Vagina (tissue), 2 donors: Measurements from ENCODE around the gene UBE2Q1. TPM values are rescaled to one million over a fixed set of nuclear protein-coding genes. Genes with fewer than 3 reads are reported as not detected.
A peak's percentile ranks its signal among the peaks of the same experiment; 100 is the strongest.

Experiments used
- DNase-seq, 2 donors: peaks; one replicate each; pipeline ENCODE4 v3.0.0-alpha.2; 2017; ENCODE audit errors: extremely low spot score in 2 of 2
- H3K27ac ChIP-seq: fragments of 200-600 bp; sonication (generic); one replicate; pipeline ENCODE4 v1.5.1; 2019
- H3K27me3 ChIP-seq: fragments of 200-600 bp; sonication (generic); one replicate; pipeline ENCODE4 v1.5.1; 2019
- H3K36me3 ChIP-seq, 2 donors: fragments of 200-600 bp; sonication (generic); one replicate each; pipeline ENCODE4 v1.5.1; 2017 to 2019
- H3K4me1 ChIP-seq: fragments of 200-600 bp; sonication (generic); one replicate; pipeline ENCODE4 v1.5.1; 2019
- H3K4me3 ChIP-seq, 2 donors: fragments of 200-600 bp; sonication (generic); 1 replicate in 1 of 2; 2 replicates in 1 of 2; pipeline ENCODE4 v1.5.1; 2016 to 2019
- H3K9me3 ChIP-seq: fragments of 200-600 bp; sonication (generic); one replicate; pipeline ENCODE4 v1.5.1; 2019
- POLR2A ChIP-seq, 2 donors: fragments of 450-650 bp; IDR thresholded peaks; one replicate each; pipeline ENCODE4 v1.6.1; 2017; ENCODE audit warnings: antibody characterized with exemption in 2 of 2, mild to moderate bottlenecking in 2 of 2, moderate library complexity in 2 of 2
- POLR2AphosphoS5 ChIP-seq, 2 donors: sonication (generic); formaldehyde crosslinking; IDR thresholded peaks; one replicate each; pipeline ENCODE4 v1.9.0; 2017; ENCODE audit warnings: antibody characterized with exemption in 2 of 2, mild to moderate bottlenecking in 2 of 2, low read depth in 1 of 2; ENCODE audit not compliant: insufficient read depth in 1 of 2
- intact Hi-C: fragments of 100-400 bp; cut with DNase I; formaldehyde crosslinking; loops from one replicate; pipeline ENCODE4 v1.15.1; 2023
- total RNA-seq: library from RNA; depleted of rRNA; stranded (reverse); fragments of >200 nt; gene quantifications from one replicate; pipeline ENCODE4 v1.2.3, GENCODE V29; 2016
- TF ChIP-seq, protein P1 (sequence below), 3 experiments: fragments of 450-650 bp in 2 of 3; fragments of 200-600 bp in 1 of 3; sonication (generic) in 1 of 3; IDR thresholded peaks; one replicate each; pipeline ENCODE4 v1.5.1; 2017 to 2019; ENCODE audit warnings: antibody characterized with exemption in 3 of 3, mild to moderate bottlenecking in 2 of 3, moderate library complexity in 2 of 3

Gene UBE2Q1
- total RNA-seq, 1 donor from 2014 or later = 17.9 TPM

DNA sequence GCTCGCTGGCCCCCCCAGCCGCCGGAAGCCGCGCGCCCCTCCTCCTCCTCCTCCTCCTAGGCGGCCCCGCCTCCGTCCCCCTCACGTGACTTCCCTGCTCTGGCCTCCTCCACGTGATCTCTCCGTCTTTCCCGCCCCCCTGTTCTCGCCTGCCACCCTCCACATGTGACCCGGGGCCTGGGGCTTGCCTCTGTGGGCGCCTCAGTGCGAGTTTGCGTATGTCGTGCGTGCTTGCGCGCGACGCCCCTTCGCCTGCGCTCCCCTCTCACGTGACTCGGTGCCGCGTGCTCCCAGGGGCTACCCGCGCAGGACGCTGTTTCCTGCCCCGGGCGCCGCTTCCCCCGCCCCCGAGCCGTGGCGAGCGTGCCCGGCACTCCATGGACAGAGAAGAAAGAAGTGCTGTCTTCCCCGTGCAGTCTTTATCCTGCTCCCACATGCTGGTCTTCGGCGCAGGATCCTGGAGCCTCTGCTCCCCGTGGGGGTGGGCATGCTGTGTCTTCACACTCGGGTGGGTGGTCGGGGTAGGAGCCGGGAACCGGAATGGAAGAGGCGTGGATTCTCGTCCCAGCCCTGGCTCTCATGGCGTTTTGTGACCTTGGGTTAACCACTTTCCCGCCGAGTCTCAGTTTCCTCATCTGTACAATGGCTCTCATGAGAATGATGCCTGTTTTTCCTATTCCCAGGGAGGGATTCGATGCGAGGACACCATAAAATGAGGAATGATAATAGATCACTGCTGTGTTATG is 431 bp upstream of the UBE2Q1 start:
- intact Hi-C loops = loop anchor here (5.0 to 10.0 kb wide), 2 partner anchors 154 to 308 kb away; partner anchors contain the start of gene IL6R
- no peaks in the 10 kb centered on the region for H3K9me3 ChIP-seq
- peak overlapping the region; percentile 90 for H3K27ac ChIP-seq
- peak overlapping the region; percentile 78 to 85 for H3K4me3 ChIP-seq
- TF ChIP-seq POLR2A (IDR thresholded peaks at IDR 0.05) (peak in 1 of 2 donors; percentile 22), POLR2AphosphoS5 (IDR thresholded peaks at IDR 0.05; ENCODE audit: insufficient read depth in 1 of 2, low read depth in 1 of 2) (peak; percentile 94 to 96)
- TF ChIP-seq, protein P1, sequence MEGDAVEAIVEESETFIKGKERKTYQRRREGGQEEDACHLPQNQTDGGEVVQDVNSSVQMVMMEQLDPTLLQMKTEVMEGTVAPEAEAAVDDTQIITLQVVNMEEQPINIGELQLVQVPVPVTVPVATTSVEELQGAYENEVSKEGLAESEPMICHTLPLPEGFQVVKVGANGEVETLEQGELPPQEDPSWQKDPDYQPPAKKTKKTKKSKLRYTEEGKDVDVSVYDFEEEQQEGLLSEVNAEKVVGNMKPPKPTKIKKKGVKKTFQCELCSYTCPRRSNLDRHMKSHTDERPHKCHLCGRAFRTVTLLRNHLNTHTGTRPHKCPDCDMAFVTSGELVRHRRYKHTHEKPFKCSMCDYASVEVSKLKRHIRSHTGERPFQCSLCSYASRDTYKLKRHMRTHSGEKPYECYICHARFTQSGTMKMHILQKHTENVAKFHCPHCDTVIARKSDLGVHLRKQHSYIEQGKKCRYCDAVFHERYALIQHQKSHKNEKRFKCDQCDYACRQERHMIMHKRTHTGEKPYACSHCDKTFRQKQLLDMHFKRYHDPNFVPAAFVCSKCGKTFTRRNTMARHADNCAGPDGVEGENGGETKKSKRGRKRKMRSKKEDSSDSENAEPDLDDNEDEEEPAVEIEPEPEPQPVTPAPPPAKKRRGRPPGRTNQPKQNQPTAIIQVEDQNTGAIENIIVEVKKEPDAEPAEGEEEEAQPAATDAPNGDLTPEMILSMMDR (IDR thresholded peaks at IDR 0.05) = no peak
- peaks cover 0 to 19% of the 10 kb centered on the region in 2 donors for H3K36me3 ChIP-seq
- peaks cover 32% of the 10 kb centered on the region for H3K4me1 ChIP-seq
- DNase-seq = peak in 1 of 2 donors; percentile 99
- no peaks in the 10 kb centered on the region for H3K27me3 ChIP-seq

DNA sequence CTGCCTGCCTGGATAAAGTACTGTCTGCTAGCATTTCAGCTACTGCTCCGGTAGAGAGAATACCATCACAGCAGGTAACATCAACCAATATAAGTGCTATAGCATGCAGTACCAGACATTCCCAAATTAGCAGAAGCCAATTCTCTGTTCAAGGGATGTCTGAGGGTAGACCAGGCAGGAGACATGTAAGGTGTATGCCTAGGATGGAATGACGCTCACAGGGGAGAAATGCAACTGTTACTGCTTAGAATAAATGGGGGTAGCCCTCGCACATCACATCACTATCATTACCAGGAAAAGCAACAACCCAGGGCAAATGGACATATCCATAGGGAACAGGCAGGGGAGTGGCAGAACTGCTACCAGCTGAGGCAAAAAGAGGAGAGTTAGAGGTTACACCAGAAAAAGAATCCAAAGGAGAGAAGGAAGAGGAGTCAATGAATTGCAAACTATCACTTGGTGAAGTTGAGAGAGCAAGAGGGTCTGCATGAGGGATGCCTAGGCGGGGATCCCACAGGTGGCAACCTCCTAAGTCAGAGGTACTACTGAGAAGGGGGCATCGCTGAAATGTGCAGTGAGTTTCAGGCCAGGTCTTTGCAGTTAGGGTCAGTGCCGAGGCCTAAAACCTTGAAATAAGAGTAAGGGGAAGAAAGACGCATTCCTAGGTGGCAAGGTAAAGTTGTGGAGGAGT is 1.1 kb downstream of the UBE2Q1 start:
- no peak for DNase-seq
- peak overlapping the region; percentile 78 to 85 for H3K4me3 ChIP-seq
- intact Hi-C loops = loop anchor here (2.0 to 10.0 kb wide), 3 partner anchors 73 to 310 kb away; partner anchors contain the start of gene IL6R
- H3K4me1 ChIP-seq = peaks cover 32% of the 10 kb centered on the region
- peak overlapping the region; percentile 90 for H3K27ac ChIP-seq
- peaks cover 0 to 34% of the 10 kb centered on the region in 2 donors for H3K36me3 ChIP-seq
- no peaks in the 10 kb centered on the region for H3K27me3 ChIP-seq
- H3K9me3 ChIP-seq = no peaks in the 10 kb centered on the region
- no peak for TF ChIP-seq POLR2A (IDR thresholded peaks at IDR 0.05)
- TF ChIP-seq, protein P1 (IDR thresholded peaks at IDR 0.05) = no peak
- no peak for TF ChIP-seq POLR2AphosphoS5 (IDR thresholded peaks at IDR 0.05; ENCODE audit: insufficient read depth in 1 of 2, low read depth in 1 of 2)

DNA sequence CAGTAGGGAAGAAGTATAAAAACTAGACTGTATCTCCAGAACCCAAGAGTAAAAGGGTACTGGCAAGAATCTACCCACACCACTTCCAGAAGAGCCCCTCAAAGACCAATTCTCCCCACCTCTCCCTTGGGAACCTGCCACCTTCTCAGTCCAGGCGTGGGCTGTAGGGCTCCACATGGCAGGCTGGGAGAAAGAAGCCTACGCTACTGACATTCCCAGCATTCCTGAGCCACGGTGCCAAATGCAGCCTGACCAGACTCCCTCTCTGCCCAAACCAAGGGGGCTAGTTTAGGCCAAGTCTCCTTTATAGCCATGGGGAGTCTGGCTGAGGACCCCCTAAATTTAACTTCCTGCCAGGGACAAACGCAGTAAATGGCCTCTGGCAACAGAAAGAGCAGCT is 2.0 kb downstream of the UBE2Q1 start:
- intact Hi-C loops = loop anchor here (2.0 to 10.0 kb wide), 3 partner anchors 72 to 311 kb away; partner anchors contain the start of gene IL6R
- Histone ChIP-seq H3K36me3 (peaks cover 0 to 43% of the 10 kb centered on the region in 2 donors), H3K27me3 (no peaks in the 10 kb centered on the region), H3K27ac (peak overlapping the region; percentile 90), H3K9me3 (no peaks in the 10 kb centered on the region), H3K4me1 (peaks cover 32% of the 10 kb centered on the region), H3K4me3 (peak overlapping the region; percentile 78 to 85)
- TF ChIP-seq POLR2AphosphoS5 (IDR thresholded peaks at IDR 0.05; ENCODE audit: insufficient read depth in 1 of 2, low read depth in 1 of 2) (no peak), POLR2A (IDR thresholded peaks at IDR 0.05) (no peak)
- TF ChIP-seq, protein P1 (IDR thresholded peaks at IDR 0.05) = no peak
- DNase-seq = no peak

DNA sequence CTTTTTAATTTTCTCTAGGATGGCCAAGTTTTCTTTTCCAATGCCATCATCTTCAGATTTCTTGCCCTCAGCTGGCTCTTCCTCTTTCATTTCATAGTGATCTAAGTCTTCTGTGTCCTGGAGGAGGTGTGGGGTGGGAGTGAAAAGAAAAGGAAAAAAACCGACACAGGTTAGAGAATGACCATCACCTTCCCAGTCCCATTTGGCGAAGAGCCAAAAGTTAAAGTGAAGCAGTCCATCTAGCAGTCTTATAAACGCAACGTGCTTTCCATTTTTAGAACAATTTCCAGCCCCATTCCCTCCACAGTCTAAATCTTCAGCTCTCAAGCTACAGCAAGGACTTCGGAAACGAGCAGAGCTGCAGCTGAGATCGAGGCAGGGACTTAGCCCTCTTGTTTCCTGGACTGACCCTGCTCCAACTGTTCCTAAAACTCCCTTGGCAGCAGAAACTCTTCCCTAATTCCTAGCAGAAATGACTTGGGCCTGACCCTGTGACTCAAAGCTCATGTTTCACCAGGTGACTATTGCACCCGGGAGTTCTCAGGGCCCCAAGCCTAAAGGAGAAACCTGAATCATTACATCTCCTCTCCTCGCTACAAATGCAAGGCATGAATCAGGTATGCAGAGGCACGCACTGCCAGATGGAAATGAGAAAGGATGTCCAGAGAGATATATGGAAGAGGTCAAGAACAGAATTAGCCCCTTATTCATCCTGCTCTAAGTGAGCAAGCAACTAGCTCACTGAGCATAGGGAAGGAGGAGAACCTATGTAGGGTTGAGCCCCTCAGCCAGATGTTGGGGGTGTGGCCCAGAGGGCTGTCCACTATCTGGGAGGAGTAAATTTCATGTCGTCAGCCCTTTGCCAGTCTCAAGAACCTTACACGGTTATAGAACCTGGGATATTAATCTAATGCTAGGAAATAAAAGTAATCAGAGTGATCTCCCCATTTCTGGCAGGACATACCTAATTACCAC is 5.1 kb downstream of the UBE2Q1 start:
- Histone ChIP-seq H3K27ac (peak overlapping the region; percentile 22), H3K4me3 (no peak overlapping the region), H3K27me3 (no peaks in the 10 kb centered on the region), H3K4me1 (peaks cover 38% of the 10 kb centered on the region), H3K36me3 (peaks cover 0 to 65% of the 10 kb centered on the region in 2 donors), H3K9me3 (no peaks in the 10 kb centered on the region)
- intact Hi-C loops = loop anchor here (10.0 kb wide), 1 partner anchor 149 kb away; the partner anchor contains the start of gene IL6R
- TF ChIP-seq POLR2A (IDR thresholded peaks at IDR 0.05) = no peak
- TF ChIP-seq, protein P1 (IDR thresholded peaks at IDR 0.05) = no peak
- no peak for TF ChIP-seq POLR2AphosphoS5 (IDR thresholded peaks at IDR 0.05; ENCODE audit: insufficient read depth in 1 of 2, low read depth in 1 of 2)
- DNase-seq = no peak
